ENCODE data around the gene ADGRA3. TPM values are rescaled to one million over a fixed set of nuclear protein-coding genes. Genes with fewer than 3 reads are reported as not detected.

Gene ADGRA3
- total RNA-seq, 1 experiment from 2014 or later = 56.5 TPM

DNA sequence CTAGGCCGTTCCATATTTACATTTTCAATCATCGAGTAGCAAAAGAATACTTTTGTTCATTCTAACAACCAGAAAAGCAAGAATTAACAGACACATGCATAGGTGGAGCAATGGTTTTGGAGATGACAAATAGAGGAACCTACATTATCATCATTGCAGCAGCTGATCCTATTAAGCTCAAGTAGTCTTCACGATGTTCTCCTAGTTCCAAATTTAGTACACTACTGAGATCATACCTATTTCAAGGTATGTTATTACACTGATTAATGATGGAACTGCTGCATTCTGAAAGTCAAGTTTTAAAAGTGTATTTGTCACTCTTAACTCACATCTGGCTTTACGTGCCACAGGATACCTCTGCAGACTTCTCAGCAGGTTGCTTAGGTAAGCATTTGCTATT is 87.4 kb downstream of the ADGRA3 start:
- no peaks in the 10 kb centered on the region for H3K4me1 ChIP-seq (ENCODE audit: insufficient read depth, low read length)
- no peaks in the 10 kb centered on the region; the same call in 1 of the 2 replicates for H3K27me3 ChIP-seq (ENCODE audit: insufficient read depth, low read length)
- H3K4ac ChIP-seq (ENCODE audit: low read depth, low read length) = no peak overlapping the region
- no peak overlapping the region for H3K27ac ChIP-seq (ENCODE audit: insufficient read length, low read depth, low read length)
- H3K56ac ChIP-seq (ENCODE audit: insufficient read length, low read depth, low read length) = no peak overlapping the region
- H3K79me2 ChIP-seq (ENCODE audit: insufficient read depth, low read length) = no peaks in the 10 kb centered on the region
- Mint-ChIP-seq H3K27ac (no peak overlapping the region), H3K9me3 (no peaks in the 10 kb centered on the region), H3K27me3 (ENCODE audit: low read depth) (no peaks in the 10 kb centered on the region), H3K36me3 (ENCODE audit: insufficient read depth in 1 of 3, low read depth in 3 of 3) (peaks cover 29 to 57% (median 53%) of the 10 kb centered on the region in 3 experiments), H3K4me1 (peaks cover 13 to 16% of the 10 kb centered on the region in 2 experiments), H3K4me3 (no peak overlapping the region)
- H2BK15ac ChIP-seq (ENCODE audit: low read depth, low read length) = no peak overlapping the region
- H2BK12ac ChIP-seq (ENCODE audit: insufficient read length, low read depth, low read length) = no peak overlapping the region
- H3K9me3 ChIP-seq (ENCODE audit: control insufficient read depth, low read depth, low read length) = no peaks in the 10 kb centered on the region
- no peak overlapping the region for H2AFZ ChIP-seq (ENCODE audit: low read length)
- no CpG with 5 or more reads among the region's 4 CpGs for WGBS (ENCODE audit: extremely low coverage, insufficient read length, low lambda C conversion rate)
- H3T11ph ChIP-seq (ENCODE audit: low read length) = no peak overlapping the region
- no peak overlapping the region for H3K14ac ChIP-seq (ENCODE audit: insufficient read depth, low read length)
- H2AK5ac ChIP-seq (ENCODE audit: insufficient read length, low read length) = no peak overlapping the region
- no peaks in the 10 kb centered on the region for H4K20me1 ChIP-seq (ENCODE audit: control insufficient read depth, insufficient read depth, insufficient read length)
- no peak overlapping the region for H3K23ac ChIP-seq (ENCODE audit: insufficient read length, low read depth, low read length)
- H2BK120ac ChIP-seq (ENCODE audit: low read depth, low read length, poor library complexity, severe bottlenecking) = no peak overlapping the region
- no peaks in the 10 kb centered on the region for H3K79me1 ChIP-seq (ENCODE audit: insufficient read depth, low read depth, low read length, poor library complexity, severe bottlenecking)
- H2BK20ac ChIP-seq (ENCODE audit: low read depth, low read length, poor library complexity, severe bottlenecking) = no peak overlapping the region
- no peak for DNase-seq
- no peak overlapping the region for H3K18ac ChIP-seq (ENCODE audit: insufficient read length, low read depth, low read length)
- H4K8ac ChIP-seq (replicated peaks; ENCODE audit: insufficient read length, low read depth, low read length) = no peak overlapping the region
- H4K91ac ChIP-seq (ENCODE audit: insufficient read length, low read depth, low read length) = no peak overlapping the region
- TF ChIP-seq, protein P1, sequence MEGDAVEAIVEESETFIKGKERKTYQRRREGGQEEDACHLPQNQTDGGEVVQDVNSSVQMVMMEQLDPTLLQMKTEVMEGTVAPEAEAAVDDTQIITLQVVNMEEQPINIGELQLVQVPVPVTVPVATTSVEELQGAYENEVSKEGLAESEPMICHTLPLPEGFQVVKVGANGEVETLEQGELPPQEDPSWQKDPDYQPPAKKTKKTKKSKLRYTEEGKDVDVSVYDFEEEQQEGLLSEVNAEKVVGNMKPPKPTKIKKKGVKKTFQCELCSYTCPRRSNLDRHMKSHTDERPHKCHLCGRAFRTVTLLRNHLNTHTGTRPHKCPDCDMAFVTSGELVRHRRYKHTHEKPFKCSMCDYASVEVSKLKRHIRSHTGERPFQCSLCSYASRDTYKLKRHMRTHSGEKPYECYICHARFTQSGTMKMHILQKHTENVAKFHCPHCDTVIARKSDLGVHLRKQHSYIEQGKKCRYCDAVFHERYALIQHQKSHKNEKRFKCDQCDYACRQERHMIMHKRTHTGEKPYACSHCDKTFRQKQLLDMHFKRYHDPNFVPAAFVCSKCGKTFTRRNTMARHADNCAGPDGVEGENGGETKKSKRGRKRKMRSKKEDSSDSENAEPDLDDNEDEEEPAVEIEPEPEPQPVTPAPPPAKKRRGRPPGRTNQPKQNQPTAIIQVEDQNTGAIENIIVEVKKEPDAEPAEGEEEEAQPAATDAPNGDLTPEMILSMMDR (conservative IDR thresholded peaks at IDR 0.05) = no peak
- no peak overlapping the region for H4K5ac ChIP-seq (ENCODE audit: insufficient read length, low read depth, low read length)
- H3K9ac ChIP-seq (ENCODE audit: extremely low read depth, insufficient read length, low read length) = no peak overlapping the region
- no peaks in the 10 kb centered on the region for H3K23me2 ChIP-seq (ENCODE audit: insufficient read length, low read depth, low read length, poor library complexity, severe bottlenecking)
- no peak overlapping the region for H2BK5ac ChIP-seq (ENCODE audit: insufficient read length, low read length)
- no peak overlapping the region for H3K4me2 ChIP-seq (ENCODE audit: insufficient read depth, insufficient read length, low read length)

Data from H9 (cell line).